HCT116 (cell line): ENCODE measurements around the gene CECR2. TPM values are rescaled to one million over a fixed set of nuclear protein-coding genes. Genes with fewer than 3 reads are reported as not detected.

Source experiments
- ATAC-seq: fragments of 200-7000 bp; cut with Tn5 transposase; 2 replicates; pipeline ENCODE4 v1.9.1; 2020; ENCODE audit warnings: mild to moderate bottlenecking, moderate library complexity
- BruUV-seq: library from RNA; stranded (reverse); fragments of 400-500 nt; replicated peaks from 2 replicates; lab custom pipeline; 2021; lab: Mats Ljungman, UMichigan
- CTCF ChIA-PET: fragments of 300-600 bp; sonication (Branson Sonifier 250); formaldehyde crosslinking; loops from one replicate; lab custom pipeline; 2021; ENCODE audit warnings: antibody characterized with exemption; lab: Charles Lee
- POLR2A ChIA-PET: fragments of 300-600, 350-600 bp; sonication (Branson Sonifier 250); formaldehyde crosslinking; loops from one replicate; lab custom pipeline; 2021; ENCODE audit warnings: antibody characterized with exemption; lab: Charles Lee
- RAD21 ChIA-PET, 2 experiments: fragments of 300-600 bp; sonication (Branson Sonifier 250); formaldehyde crosslinking; loops; one replicate each; lab custom pipeline; 2023; ENCODE audit warnings: low total read pairs in 2 of 2; ENCODE audit not compliant: uncharacterized antibody in 2 of 2, unreplicated experiment in 2 of 2, low non-redundant PET in 1 of 2; lab: Charles Lee
- DNase-seq: peaks from one replicate; pipeline ENCODE4 v3.0.0-alpha.2; 2010; ENCODE audit warnings: low read depth, low spot score
- H2AFZ ChIP-seq: fragments of 200-600 bp; shearing (Covaris generic), sonication (generic); 2 replicates; pipeline ENCODE4 v1.6.1; 2017; ENCODE audit warnings: low read depth, mixed run types, mixed read lengths, antibody characterized with exemption, low read length; ENCODE audit not compliant: poor library complexity, severe bottlenecking
- H3K27ac ChIP-seq: 2 replicates; pipeline ENCODE4 v1.5.1; 2012; ENCODE audit warnings: low read depth, low read length
- H3K27me3 ChIP-seq: fragments of 200-600 bp; sonication (generic); 2 replicates; pipeline ENCODE4 v1.6.1; 2016; ENCODE audit warnings: mixed run types, low read length, mixed read lengths; ENCODE audit not compliant: insufficient read depth
- H3K36me3 ChIP-seq, 2 experiments: fragments of 200-500 bp in 1 of 2; fragments of 200-600 bp in 1 of 2; sonication (Bioruptor generic) in 1 of 2; sonication (generic) in 1 of 2; 2 replicates each; pipeline versions ENCODE4 v1.5.1 to v1.6.1; 2014 to 2016; ENCODE audit warnings: low read length in 2 of 2, inconsistent platforms in 1 of 2, mixed read lengths in 1 of 2, mixed run types in 1 of 2; ENCODE audit not compliant: insufficient read depth in 2 of 2, control insufficient read depth in 1 of 2
- H3K4me1 ChIP-seq, 2 experiments: fragments of 200-600 bp in 1 of 2; sonication (generic) in 1 of 2; 2 replicates each; pipeline versions ENCODE4 v1.5.1 to v1.6.1; 2012 to 2017; ENCODE audit warnings: low read length in 2 of 2, inconsistent platforms in 1 of 2, mild to moderate bottlenecking in 1 of 2, mixed read lengths in 1 of 2, mixed run types in 1 of 2, moderate library complexity in 1 of 2; ENCODE audit not compliant: insufficient read depth in 2 of 2, control insufficient read depth in 1 of 2
- H3K4me2 ChIP-seq: fragments of 200-600 bp; sonication (generic); 2 replicates; pipeline ENCODE4 v1.6.1; 2017; ENCODE audit warnings: mixed run types, low read length, mixed read lengths
- H3K4me3 ChIP-seq, 2 experiments: fragments of 200-600 bp in 1 of 2; sonication (generic) in 1 of 2; replicated peaks in 1 of 2; 2 replicates each; pipeline ENCODE4 v1.5.1; 2011 to 2016; ENCODE audit warnings: low read length in 2 of 2, control low read depth in 1 of 2, low read depth in 1 of 2, mild to moderate bottlenecking in 1 of 2, mixed read lengths in 1 of 2, mixed run types in 1 of 2
- H3K79me2 ChIP-seq: fragments of 200-600 bp; sonication (generic); 2 replicates; pipeline ENCODE4 v1.6.1; 2017; ENCODE audit warnings: mild to moderate bottlenecking, mixed run types, low read length, moderate library complexity, mixed read lengths; ENCODE audit not compliant: insufficient read depth
- H3K9ac ChIP-seq: fragments of 200-600 bp; sonication (generic); 2 replicates; pipeline ENCODE4 v1.6.1; 2016; ENCODE audit warnings: low read length, mixed read lengths
- H3K9me2 ChIP-seq: fragments of 200-600 bp; sonication (generic), shearing (Covaris generic); 2 replicates; pipeline ENCODE4 v1.6.1; 2017; ENCODE audit warnings: mixed run types, mild to moderate bottlenecking, moderate library complexity; ENCODE audit not compliant: insufficient read depth
- H3K9me3 ChIP-seq, 2 experiments: fragments of 200-500 bp in 1 of 2; fragments of 200-600 bp in 1 of 2; sonication (Bioruptor generic) in 1 of 2; sonication (generic) in 1 of 2; 2 replicates each; pipeline ENCODE4 v1.6.1; 2014 to 2017; ENCODE audit warnings: low read length in 2 of 2, mixed read lengths in 2 of 2, inconsistent platforms in 1 of 2, low read depth in 1 of 2, mild to moderate bottlenecking in 1 of 2, mixed run types in 1 of 2, moderate library complexity in 1 of 2; ENCODE audit not compliant: control insufficient read depth in 1 of 2, insufficient read depth in 1 of 2
- H4K20me1 ChIP-seq: fragments of 200-600 bp; sonication (generic), shearing (Covaris generic); 2 replicates; pipeline ENCODE4 v1.6.1; 2017; ENCODE audit warnings: mixed run types, mild to moderate bottlenecking, moderate library complexity; ENCODE audit not compliant: insufficient read depth
- CBX3 ChIP-seq: IDR thresholded peaks from 2 replicates; pipeline ENCODE4 v1.6.1; 2012; ENCODE audit warnings: low read depth
- CEBPB ChIP-seq: IDR thresholded peaks from 2 replicates; pipeline ENCODE4 v1.6.1; 2012; ENCODE audit warnings: low read depth
- EZH2 ChIP-seq: fragments of 200-600 bp; sonication (generic); IDR thresholded peaks from 2 replicates; pipeline ENCODE4 v1.6.1; 2017; ENCODE audit warnings: antibody characterized with exemption, mixed run types
- FOSL1 ChIP-seq: IDR thresholded peaks from 2 replicates; pipeline ENCODE4 v1.6.1; 2012; ENCODE audit warnings: low read depth
- POLR2AphosphoS5 ChIP-seq: IDR thresholded peaks from 2 replicates; pipeline ENCODE4 v1.6.1; 2011; ENCODE audit warnings: mild to moderate bottlenecking, low read depth, low read length, moderate library complexity
- SP1 ChIP-seq: IDR thresholded peaks from 2 replicates; pipeline ENCODE4 v1.6.1; 2012; ENCODE audit warnings: low read depth
- SRF ChIP-seq: IDR thresholded peaks from 2 replicates; pipeline ENCODE4 v1.6.1; 2012; ENCODE audit warnings: low read depth
- ZFX ChIP-seq: fragments of 450-650 bp; IDR thresholded peaks from 2 replicates; pipeline ENCODE4 v1.6.1; 2017
- ZNF274 ChIP-seq: fragments of 200-500 bp; sonication (Bioruptor generic); IDR thresholded peaks from 2 replicates; pipeline ENCODE4 v1.6.1; 2014; ENCODE audit warnings: mild to moderate bottlenecking, low read depth, low read length, inconsistent platforms
- intact Hi-C: fragments of 100-400 bp; cut with micrococcal nuclease; formaldehyde crosslinking; loops from 2 replicates; pipeline ENCODE4 v1.10.0; 2022
- total RNA-seq: library from RNA; stranded (reverse); gene quantifications from one replicate; pipeline ENCODE4 v1.2.1, GENCODE V29; 2021; ENCODE audit not compliant: unreplicated experiment
- TF ChIP-seq, protein P1 (sequence below): IDR thresholded peaks from 2 replicates; pipeline ENCODE4 v1.6.1; 2012
- TF ChIP-seq, protein P2 (sequence below): IDR thresholded peaks from 2 replicates; pipeline ENCODE4 v1.6.1; 2011; ENCODE audit warnings: mild to moderate bottlenecking, low read length, moderate library complexity; ENCODE audit not compliant: insufficient replicate concordance; ENCODE audit errors: extremely low read depth
- TF ChIP-seq, protein P3 (sequence below): IDR thresholded peaks from 2 replicates; pipeline ENCODE4 v1.6.1; 2012; ENCODE audit warnings: low read depth

Gene CECR2
- total RNA-seq, 1 experiment from 2014 or later: 6.0 TPM

DNA sequence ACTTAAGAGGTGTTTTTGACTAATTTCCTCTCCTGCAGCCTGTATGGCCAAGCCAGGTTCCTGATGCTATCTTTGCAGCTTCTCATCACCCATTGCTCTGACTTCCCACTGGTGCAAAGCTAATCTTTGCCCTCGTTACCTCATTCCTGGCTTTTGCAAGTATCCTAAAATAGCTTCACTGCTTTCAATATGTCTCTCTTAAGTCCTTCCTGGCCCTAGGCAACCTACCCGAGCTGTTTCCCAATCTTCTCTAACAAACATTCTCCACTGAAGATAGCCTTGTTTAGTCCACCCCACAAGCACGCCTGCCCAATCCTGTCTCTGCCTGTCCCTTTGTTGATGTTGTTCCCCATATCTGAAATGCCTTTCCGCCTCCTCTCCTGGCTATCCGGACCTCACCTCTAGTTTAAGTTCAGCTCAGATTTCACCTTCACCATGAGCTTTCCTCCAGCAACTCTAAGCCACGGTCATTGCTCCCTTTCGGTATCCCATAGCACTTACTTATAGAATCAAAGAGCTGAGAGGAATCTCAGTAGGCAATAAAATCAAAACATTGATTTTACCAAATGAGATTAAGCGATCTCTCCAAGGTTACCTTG lies 30.1 kb upstream of the CECR2 start:
- H3K36me3 ChIP-seq: no peaks in the 10 kb centered on the region
- H2AFZ ChIP-seq: no peak overlapping the region
- no peak for DNase-seq
- H4K20me1 ChIP-seq: no peaks in the 10 kb centered on the region
- no peaks in the 10 kb centered on the region for H3K79me2 ChIP-seq
- ChIA-PET POLR2A (no interaction called here), CTCF (interaction anchor here (0.6 kb wide), 1 partner anchor 167 kb away, joined by 3 read pairs; no protein-coding TSS in a partner anchor), RAD21 (no interaction called here)
- ATAC-seq: no peak
- TF ChIP-seq ZFX: no peak
- no peak for TF ChIP-seq SRF
- TF ChIP-seq CBX3: no peak
- no peak for TF ChIP-seq EZH2
- no peak for TF ChIP-seq FOSL1
- no peak for TF ChIP-seq ZNF274
- TF ChIP-seq, protein P1, sequence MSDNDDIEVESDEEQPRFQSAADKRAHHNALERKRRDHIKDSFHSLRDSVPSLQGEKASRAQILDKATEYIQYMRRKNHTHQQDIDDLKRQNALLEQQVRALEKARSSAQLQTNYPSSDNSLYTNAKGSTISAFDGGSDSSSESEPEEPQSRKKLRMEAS: no peak
- no peak for TF ChIP-seq POLR2AphosphoS5
- TF ChIP-seq, protein P2, sequence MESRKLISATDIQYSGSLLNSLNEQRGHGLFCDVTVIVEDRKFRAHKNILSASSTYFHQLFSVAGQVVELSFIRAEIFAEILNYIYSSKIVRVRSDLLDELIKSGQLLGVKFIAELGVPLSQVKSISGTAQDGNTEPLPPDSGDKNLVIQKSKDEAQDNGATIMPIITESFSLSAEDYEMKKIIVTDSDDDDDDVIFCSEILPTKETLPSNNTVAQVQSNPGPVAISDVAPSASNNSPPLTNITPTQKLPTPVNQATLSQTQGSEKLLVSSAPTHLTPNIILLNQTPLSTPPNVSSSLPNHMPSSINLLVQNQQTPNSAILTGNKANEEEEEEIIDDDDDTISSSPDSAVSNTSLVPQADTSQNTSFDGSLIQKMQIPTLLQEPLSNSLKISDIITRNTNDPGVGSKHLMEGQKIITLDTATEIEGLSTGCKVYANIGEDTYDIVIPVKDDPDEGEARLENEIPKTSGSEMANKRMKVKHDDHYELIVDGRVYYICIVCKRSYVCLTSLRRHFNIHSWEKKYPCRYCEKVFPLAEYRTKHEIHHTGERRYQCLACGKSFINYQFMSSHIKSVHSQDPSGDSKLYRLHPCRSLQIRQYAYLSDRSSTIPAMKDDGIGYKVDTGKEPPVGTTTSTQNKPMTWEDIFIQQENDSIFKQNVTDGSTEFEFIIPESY: no peak
- no peak for TF ChIP-seq SP1
- TF ChIP-seq CEBPB: no peak
- TF ChIP-seq, protein P3, sequence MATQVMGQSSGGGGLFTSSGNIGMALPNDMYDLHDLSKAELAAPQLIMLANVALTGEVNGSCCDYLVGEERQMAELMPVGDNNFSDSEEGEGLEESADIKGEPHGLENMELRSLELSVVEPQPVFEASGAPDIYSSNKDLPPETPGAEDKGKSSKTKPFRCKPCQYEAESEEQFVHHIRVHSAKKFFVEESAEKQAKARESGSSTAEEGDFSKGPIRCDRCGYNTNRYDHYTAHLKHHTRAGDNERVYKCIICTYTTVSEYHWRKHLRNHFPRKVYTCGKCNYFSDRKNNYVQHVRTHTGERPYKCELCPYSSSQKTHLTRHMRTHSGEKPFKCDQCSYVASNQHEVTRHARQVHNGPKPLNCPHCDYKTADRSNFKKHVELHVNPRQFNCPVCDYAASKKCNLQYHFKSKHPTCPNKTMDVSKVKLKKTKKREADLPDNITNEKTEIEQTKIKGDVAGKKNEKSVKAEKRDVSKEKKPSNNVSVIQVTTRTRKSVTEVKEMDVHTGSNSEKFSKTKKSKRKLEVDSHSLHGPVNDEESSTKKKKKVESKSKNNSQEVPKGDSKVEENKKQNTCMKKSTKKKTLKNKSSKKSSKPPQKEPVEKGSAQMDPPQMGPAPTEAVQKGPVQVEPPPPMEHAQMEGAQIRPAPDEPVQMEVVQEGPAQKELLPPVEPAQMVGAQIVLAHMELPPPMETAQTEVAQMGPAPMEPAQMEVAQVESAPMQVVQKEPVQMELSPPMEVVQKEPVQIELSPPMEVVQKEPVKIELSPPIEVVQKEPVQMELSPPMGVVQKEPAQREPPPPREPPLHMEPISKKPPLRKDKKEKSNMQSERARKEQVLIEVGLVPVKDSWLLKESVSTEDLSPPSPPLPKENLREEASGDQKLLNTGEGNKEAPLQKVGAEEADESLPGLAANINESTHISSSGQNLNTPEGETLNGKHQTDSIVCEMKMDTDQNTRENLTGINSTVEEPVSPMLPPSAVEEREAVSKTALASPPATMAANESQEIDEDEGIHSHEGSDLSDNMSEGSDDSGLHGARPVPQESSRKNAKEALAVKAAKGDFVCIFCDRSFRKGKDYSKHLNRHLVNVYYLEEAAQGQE: no peak
- no peaks in the 10 kb centered on the region for H3K9me2 ChIP-seq
- H3K4me2 ChIP-seq: no peak overlapping the region
- no TSS peak for BruUV-seq
- H3K9me3 ChIP-seq: no peaks in the 10 kb centered on the region
- H3K27me3 ChIP-seq: no peaks in the 10 kb centered on the region
- H3K27ac ChIP-seq: no peak overlapping the region
- intact Hi-C loops: no loop called here
- no peak overlapping the region for H3K4me3 ChIP-seq
- no peak overlapping the region for H3K9ac ChIP-seq
- H3K4me1 ChIP-seq: no peaks in the 10 kb centered on the region
